Ovary (tissue), 3 donors: ENCODE measurements around the gene UNC5C.

Experiments
- POLR2A ChIP-seq: fragments of 450-650 bp; IDR thresholded peaks from one replicate; pipeline ENCODE4 v1.6.1; 2017; ENCODE audit warnings: antibody characterized with exemption, mild to moderate bottlenecking, moderate library complexity
- TF ChIP-seq, protein P1 (sequence below), 3 donors: fragments of 450-650 bp in 2 of 3; fragments of 200-600 bp in 1 of 3; IDR thresholded peaks; one replicate each; pipeline versions ENCODE4 v1.5.1 to v1.8.0; 2016 to 2022; ENCODE audit warnings: antibody characterized with exemption in 3 of 3, mild to moderate bottlenecking in 1 of 3
- donor health status: DM: no; HTN: no; CAD: no.

DNA sequence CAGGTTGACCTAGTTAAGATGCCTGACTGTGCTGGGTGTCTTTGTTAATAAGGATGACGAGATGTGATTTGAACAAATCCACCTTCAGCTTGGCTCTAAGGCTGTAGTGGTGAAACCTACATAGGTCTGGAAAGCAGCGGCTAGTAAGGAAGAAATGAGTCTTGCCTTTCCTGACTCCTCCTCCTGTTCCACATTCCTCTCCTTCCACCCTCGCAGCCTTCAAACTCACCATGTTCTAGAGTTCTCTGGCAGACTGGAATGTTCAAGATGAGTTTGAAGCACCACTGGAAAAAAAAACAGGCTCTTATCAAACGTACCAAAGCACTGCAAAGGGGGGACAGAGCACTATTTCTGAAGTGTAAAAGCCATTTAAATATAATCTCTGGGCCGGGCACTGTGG lies 395.6 kb downstream of the UNC5C start:
- TF ChIP-seq, protein P1, sequence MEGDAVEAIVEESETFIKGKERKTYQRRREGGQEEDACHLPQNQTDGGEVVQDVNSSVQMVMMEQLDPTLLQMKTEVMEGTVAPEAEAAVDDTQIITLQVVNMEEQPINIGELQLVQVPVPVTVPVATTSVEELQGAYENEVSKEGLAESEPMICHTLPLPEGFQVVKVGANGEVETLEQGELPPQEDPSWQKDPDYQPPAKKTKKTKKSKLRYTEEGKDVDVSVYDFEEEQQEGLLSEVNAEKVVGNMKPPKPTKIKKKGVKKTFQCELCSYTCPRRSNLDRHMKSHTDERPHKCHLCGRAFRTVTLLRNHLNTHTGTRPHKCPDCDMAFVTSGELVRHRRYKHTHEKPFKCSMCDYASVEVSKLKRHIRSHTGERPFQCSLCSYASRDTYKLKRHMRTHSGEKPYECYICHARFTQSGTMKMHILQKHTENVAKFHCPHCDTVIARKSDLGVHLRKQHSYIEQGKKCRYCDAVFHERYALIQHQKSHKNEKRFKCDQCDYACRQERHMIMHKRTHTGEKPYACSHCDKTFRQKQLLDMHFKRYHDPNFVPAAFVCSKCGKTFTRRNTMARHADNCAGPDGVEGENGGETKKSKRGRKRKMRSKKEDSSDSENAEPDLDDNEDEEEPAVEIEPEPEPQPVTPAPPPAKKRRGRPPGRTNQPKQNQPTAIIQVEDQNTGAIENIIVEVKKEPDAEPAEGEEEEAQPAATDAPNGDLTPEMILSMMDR (IDR thresholded peaks at IDR 0.05) = no peak
- no peak for TF ChIP-seq POLR2A
